Prostate gland (tissue), 2 donors: ENCODE data around the gene ALDH1A2.

Experiments used
- CTCF ChIP-seq, 4 experiments: fragments of 200-600 bp in 2 of 4; fragments of 450-650 bp in 2 of 4; sonication (generic) in 2 of 4; IDR thresholded peaks; 1 replicate in 3 of 4; 2 replicates in 1 of 4; pipeline ENCODE4 v1.5.1; 2016 to 2019; ENCODE audit warnings: antibody characterized with exemption in 4 of 4, mild to moderate bottlenecking in 2 of 4, moderate library complexity in 2 of 4
- POLR2A ChIP-seq: fragments of 450-650 bp; IDR thresholded peaks from one replicate; pipeline ENCODE4 v1.6.1; 2016; ENCODE audit warnings: antibody characterized with exemption, mild to moderate bottlenecking
- POLR2AphosphoS5 ChIP-seq: sonication (generic); formaldehyde crosslinking; IDR thresholded peaks from one replicate; pipeline ENCODE4 v1.6.1; 2017; ENCODE audit warnings: antibody characterized with exemption

- no peak for TF ChIP-seq CTCF (IDR thresholded peaks at IDR 0.05)
- TF ChIP-seq POLR2AphosphoS5: no peak
- no peak for TF ChIP-seq POLR2A
Observed at GRCh38 chr15:57903626-57904025, 161.9 kb downstream of the ALDH1A2 start.
